Liver (tissue), 9 donors: Measurements from ENCODE around the gene MSMP. TPM values are rescaled to one million over a fixed set of nuclear protein-coding genes. Genes with fewer than 3 reads are reported as not detected.

ENCODE experiments used
- DNase-seq: peaks from one replicate; pipeline ENCODE4 v3.0.0-alpha.2; 2017; ENCODE audit warnings: low spot score
- H3K27ac ChIP-seq, 2 donors: one replicate each; pipeline ENCODE4 v1.7.0; 2013; ENCODE audit warnings: inconsistent platforms in 2 of 2, low read length in 2 of 2, control low read depth in 1 of 2, low read depth in 1 of 2, mild to moderate bottlenecking in 1 of 2
- H3K27me3 ChIP-seq, 4 donors: one replicate each; pipeline versions ENCODE4 v1.6.1 to v1.7.0; 2013; ENCODE audit warnings: low read length in 3 of 4, inconsistent platforms in 1 of 4, mild to moderate bottlenecking in 1 of 4, moderate library complexity in 1 of 4; ENCODE audit not compliant: control insufficient read depth in 4 of 4, insufficient read depth in 4 of 4
- H3K36me3 ChIP-seq, 4 donors: one replicate each; pipeline versions ENCODE4 v1.6.1 to v1.7.0; 2013; ENCODE audit warnings: low read length in 3 of 4, mild to moderate bottlenecking in 3 of 4, low read depth in 1 of 4, moderate library complexity in 1 of 4; ENCODE audit not compliant: control insufficient read depth in 4 of 4, insufficient read depth in 3 of 4
- H3K4me1 ChIP-seq, 4 donors: one replicate each; pipeline versions ENCODE4 v1.6.1 to v1.7.0; 2013; ENCODE audit warnings: low read length in 3 of 4, mild to moderate bottlenecking in 3 of 4, moderate library complexity in 1 of 4; ENCODE audit not compliant: control insufficient read depth in 4 of 4, insufficient read depth in 4 of 4
- H3K4me3 ChIP-seq, 3 donors: one replicate each; pipeline versions ENCODE4 v1.6.1 to v1.7.0; 2013; ENCODE audit warnings: low read length in 3 of 3, control low read depth in 1 of 3, low read depth in 1 of 3, mild to moderate bottlenecking in 1 of 3
- H3K9ac ChIP-seq, 2 donors: one replicate each; pipeline ENCODE4 v1.7.0; 2013; ENCODE audit warnings: low read length in 2 of 2, mild to moderate bottlenecking in 2 of 2, moderate library complexity in 2 of 2, control low read depth in 1 of 2, low read depth in 1 of 2
- H3K9me3 ChIP-seq, 4 donors: one replicate each; pipeline versions ENCODE4 v1.6.1 to v1.7.0; 2013; ENCODE audit warnings: low read length in 3 of 4; ENCODE audit not compliant: control insufficient read depth in 4 of 4
- ATF3 ChIP-seq: IDR thresholded peaks from 2 replicates; pipeline ENCODE4 v1.6.1; 2016; ENCODE audit warnings: antibody characterized with exemption
- EGR1 ChIP-seq, 2 donors: IDR thresholded peaks; 2 replicates each; pipeline ENCODE4 v1.6.1; 2016 to 2018; ENCODE audit warnings: antibody characterized with exemption in 2 of 2, low read depth in 2 of 2
- FOXA1 ChIP-seq: IDR thresholded peaks from 2 replicates; pipeline ENCODE4 v1.6.1; 2016; ENCODE audit warnings: antibody characterized with exemption
- FOXA2 ChIP-seq: IDR thresholded peaks from 2 replicates; pipeline ENCODE4 v1.6.1; 2016; ENCODE audit warnings: antibody characterized with exemption
- GABPA ChIP-seq, 2 donors: IDR thresholded peaks in 1 of 2; conservative IDR thresholded peaks in 1 of 2; 2 replicates each; pipeline ENCODE4 v1.6.1; 2016; ENCODE audit warnings: antibody characterized with exemption in 2 of 2, mild to moderate bottlenecking in 1 of 2, moderate library complexity in 1 of 2
- HNF4A ChIP-seq, 2 donors: conservative IDR thresholded peaks; 2 replicates each; pipeline ENCODE4 v1.6.1; 2016; ENCODE audit warnings: antibody characterized with exemption in 2 of 2, mild to moderate bottlenecking in 2 of 2
- HNF4G ChIP-seq: IDR thresholded peaks from 2 replicates; pipeline ENCODE4 v1.6.1; 2016; ENCODE audit warnings: antibody characterized with exemption
- JUND ChIP-seq, 2 donors: IDR thresholded peaks; 2 replicates each; pipeline ENCODE4 v1.6.1; 2016; ENCODE audit warnings: antibody characterized with exemption in 2 of 2
- MAX ChIP-seq: IDR thresholded peaks from 2 replicates; pipeline ENCODE4 v1.6.1; 2016; ENCODE audit warnings: antibody characterized with exemption
- NR2F2 ChIP-seq: IDR thresholded peaks from 2 replicates; pipeline ENCODE4 v1.6.1; 2016; ENCODE audit warnings: antibody characterized with exemption
- RAD21 ChIP-seq, 2 donors: IDR thresholded peaks; 2 replicates each; pipeline ENCODE4 v1.6.1; 2016; ENCODE audit warnings: antibody characterized with exemption in 2 of 2, mild to moderate bottlenecking in 2 of 2
- REST ChIP-seq: IDR thresholded peaks from 2 replicates; pipeline ENCODE4 v1.6.1; 2016; ENCODE audit warnings: antibody characterized with exemption, mild to moderate bottlenecking
- RXRA ChIP-seq, 2 donors: IDR thresholded peaks; 2 replicates each; pipeline ENCODE4 v1.6.1; 2017 to 2018; ENCODE audit warnings: antibody characterized with exemption in 2 of 2, mild to moderate bottlenecking in 1 of 2
- SP1 ChIP-seq: IDR thresholded peaks from 2 replicates; pipeline ENCODE4 v1.6.1; 2018; ENCODE audit warnings: antibody characterized with exemption, mild to moderate bottlenecking
- YY1 ChIP-seq: IDR thresholded peaks from 2 replicates; pipeline ENCODE4 v1.6.1; 2016; ENCODE audit warnings: antibody characterized with exemption, mild to moderate bottlenecking
- ZBTB33 ChIP-seq: IDR thresholded peaks from 2 replicates; pipeline ENCODE4 v1.6.1; 2016; ENCODE audit warnings: antibody characterized with exemption
- WGBS: extraction: QIAGEN DNeasy Blood & Tissue Kit; methylation state at CpG from one replicate; pipeline ENCODE4 v1.1.7; 2013; 5-methylcytosine and 5-hydroxymethylcytosine counted together
- polyA plus RNA-seq, 2 donors: library from polyadenylated mRNA; stranded (reverse) in 1 of 2; unstranded in 1 of 2; fragments of 200-250 nt in 1 of 2; fragments of >200 nt in 1 of 2; fragmentation: Nextera tagmentation in 1 of 2; extraction: Ambion mirVana in 1 of 2; gene quantifications; one replicate each; pipeline versions ENCODE4 v1.2.1 to v1.2.3, GENCODE V29; 2013 to 2015
- total RNA-seq, 2 donors: library from RNA; depleted of rRNA; stranded (reverse); fragments of >200 nt; gene quantifications; one replicate each; pipeline ENCODE4 v1.2.3, GENCODE V29; 2014
- donor health status: healthy.
- donor health status: healthy.
- donor health status: healthy.
- donor health status: healthy.
- donor health status: healthy.

The MSMP gene
- total and polyA plus RNA-seq, 4 donors, result not detected

- no peak for TF ChIP-seq EGR1 (IDR thresholded peaks at IDR 0.05; ENCODE audit: low read depth in 2 of 2)
- TF ChIP-seq NR2F2, result no peak
- TF ChIP-seq GABPA (IDR thresholded peaks at IDR 0.05 in 1 of 2, conservative IDR thresholded peaks at IDR 0.05 in 1 of 2), result no peak
- no peak for TF ChIP-seq MAX
- TF ChIP-seq HNF4G, result no peak
- TF ChIP-seq FOXA1, result no peak
- TF ChIP-seq ATF3, result no peak
- TF ChIP-seq HNF4A (conservative IDR thresholded peaks at IDR 0.05), result no peak
- no peak for TF ChIP-seq RXRA (IDR thresholded peaks at IDR 0.05)
- no peak for TF ChIP-seq REST
- no peak for TF ChIP-seq ZBTB33
- TF ChIP-seq YY1, result no peak
- Histone ChIP-seq H3K27me3 (no peaks in the 10 kb centered on the region), H3K36me3 (peaks cover 45 to 92% (median 88%) of the 10 kb centered on the region in 4 donors), H3K9ac (no peak overlapping the region), H3K27ac (no peak overlapping the region), H3K9me3 (no peaks in the 10 kb centered on the region), H3K4me3 (no peak overlapping the region), H3K4me1 (no peaks in the 10 kb centered on the region)
- WGBS, result 95% methylated on average over 10 of the region's 10 CpGs
- DNase-seq, result no peak
These were observed 47.1 kb downstream of the MSMP start for GRCh38 chr9:35706951-35707350.

GRCh38 chr9:35705836-35706430, 48.1 kb downstream of the MSMP start:
- Histone ChIP-seq H3K9me3 (no peaks in the 10 kb centered on the region), H3K27me3 (no peaks in the 10 kb centered on the region), H3K27ac (no peak overlapping the region), H3K4me3 (no peak overlapping the region), H3K9ac (no peak overlapping the region), H3K4me1 (no peaks in the 10 kb centered on the region), H3K36me3 (peaks cover 46 to 92% (median 88%) of the 10 kb centered on the region in 4 donors)
- no peak for DNase-seq
- 95% methylated on average over 7 of the region's 7 CpGs for WGBS
- TF ChIP-seq FOXA2 (no peak), NR2F2 (no peak), ZBTB33 (no peak), MAX (no peak), YY1 (no peak), GABPA (IDR thresholded peaks at IDR 0.05 in 1 of 2, conservative IDR thresholded peaks at IDR 0.05 in 1 of 2) (no peak), ATF3 (no peak), FOXA1 (no peak), SP1 (no peak), RXRA (IDR thresholded peaks at IDR 0.05) (no peak), RAD21 (IDR thresholded peaks at IDR 0.05) (no peak), EGR1 (IDR thresholded peaks at IDR 0.05; ENCODE audit: low read depth in 2 of 2) (no peak), JUND (IDR thresholded peaks at IDR 0.05) (no peak), REST (no peak), HNF4G (no peak)
